HG03378 (cell line): ENCODE data around the gene PAPOLG.
"Not testable (repeated sequence)": the region's sequence is repeated elsewhere in the genome, so short reads cannot be mapped to it uniquely, and the experiment has no call there.

ENCODE experiments used
- ATAC-seq: cut with Tn5 transposase; IDR thresholded peaks from one replicate; pipeline ENCODE4 v1.9.1; 2021; ENCODE audit warnings: mild to moderate bottlenecking, moderate library complexity; ENCODE audit not compliant: unreplicated experiment

The PAPOLG gene

DNA sequence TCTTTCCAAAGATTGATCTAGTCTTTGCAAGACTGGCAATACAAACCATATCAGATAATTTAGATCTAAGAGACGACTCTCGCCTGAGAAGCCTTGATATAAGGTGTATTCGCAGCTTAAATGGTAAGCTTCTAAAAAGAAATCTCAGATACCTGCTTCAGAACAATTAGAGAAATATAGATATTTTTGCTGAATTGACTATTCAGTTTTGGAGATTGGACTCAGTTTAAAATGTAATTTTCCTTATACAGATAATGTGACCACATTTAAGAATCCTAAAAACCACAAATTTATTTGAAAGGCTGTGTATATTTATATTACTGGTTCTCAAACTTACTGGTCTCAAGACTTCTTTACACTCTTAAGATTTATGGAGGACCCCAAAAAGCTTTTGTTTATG, 15.4 kb downstream of the PAPOLG start:
- no peak for ATAC-seq

DNA sequence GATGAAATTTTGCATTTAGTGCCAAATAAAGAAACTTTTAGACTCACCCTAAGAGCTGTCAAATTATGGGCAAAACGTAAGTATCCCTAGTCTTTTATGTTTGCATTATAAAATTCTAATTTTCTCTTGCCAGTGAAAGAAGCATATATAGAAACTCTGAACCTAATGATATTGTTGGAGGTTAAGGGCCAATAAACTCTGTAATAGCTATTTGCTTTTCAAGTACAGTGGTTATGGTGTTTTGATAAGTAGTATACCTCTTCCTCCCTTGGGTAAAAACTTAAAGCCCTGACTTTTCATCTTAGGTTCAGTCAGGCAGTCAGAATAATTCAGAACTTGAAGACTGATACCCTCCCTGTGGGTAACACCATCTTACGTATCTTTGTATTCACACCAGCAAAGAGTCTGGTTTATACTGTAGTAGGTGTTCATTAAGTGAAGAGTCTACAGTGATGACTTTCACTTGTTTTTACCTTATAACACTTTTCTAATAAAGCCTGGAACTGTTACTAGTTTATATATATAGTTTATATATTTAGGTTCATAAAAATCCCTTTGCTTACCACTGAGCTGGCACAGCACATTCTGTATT, 19.1 kb downstream of the PAPOLG start:
- ATAC-seq: no peak

DNA sequence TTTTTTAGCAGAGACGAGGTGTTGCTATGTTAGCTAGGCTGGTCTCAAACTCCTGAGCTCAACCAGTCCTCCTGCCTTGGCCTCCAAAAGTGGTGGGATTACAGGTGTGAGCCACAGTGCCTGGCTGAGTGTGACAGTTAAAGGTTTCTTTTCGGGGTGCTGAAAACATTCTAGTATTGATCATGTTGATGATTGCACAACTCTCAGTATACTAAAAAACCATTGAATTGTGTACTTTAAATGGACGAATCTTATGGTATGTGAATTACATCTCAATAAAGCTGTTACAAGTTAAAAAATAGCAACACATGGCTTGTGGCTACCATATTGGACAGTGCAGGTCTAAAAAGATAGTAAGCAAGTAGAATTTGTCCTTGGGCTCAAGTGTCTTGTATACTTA, 22.3 kb downstream of the PAPOLG start:
- no peak for ATAC-seq

DNA sequence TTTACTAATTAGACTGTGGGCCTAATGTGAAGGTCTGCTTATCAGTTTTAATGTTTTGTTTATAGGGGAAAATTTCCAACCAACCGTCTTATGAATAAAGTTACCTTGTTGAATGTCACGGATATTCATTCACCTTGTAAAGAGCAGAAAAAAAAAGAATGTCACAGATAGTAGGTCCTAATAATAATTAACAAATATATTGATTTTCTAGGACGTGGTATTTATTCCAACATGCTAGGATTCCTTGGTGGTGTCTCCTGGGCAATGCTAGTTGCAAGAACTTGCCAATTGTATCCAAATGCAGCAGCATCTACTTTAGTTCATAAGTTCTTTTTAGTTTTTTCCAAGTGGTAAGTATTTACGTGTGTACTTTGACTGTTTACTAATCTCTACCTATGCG, 23.4 kb downstream of the PAPOLG start:
- no peak for ATAC-seq

DNA sequence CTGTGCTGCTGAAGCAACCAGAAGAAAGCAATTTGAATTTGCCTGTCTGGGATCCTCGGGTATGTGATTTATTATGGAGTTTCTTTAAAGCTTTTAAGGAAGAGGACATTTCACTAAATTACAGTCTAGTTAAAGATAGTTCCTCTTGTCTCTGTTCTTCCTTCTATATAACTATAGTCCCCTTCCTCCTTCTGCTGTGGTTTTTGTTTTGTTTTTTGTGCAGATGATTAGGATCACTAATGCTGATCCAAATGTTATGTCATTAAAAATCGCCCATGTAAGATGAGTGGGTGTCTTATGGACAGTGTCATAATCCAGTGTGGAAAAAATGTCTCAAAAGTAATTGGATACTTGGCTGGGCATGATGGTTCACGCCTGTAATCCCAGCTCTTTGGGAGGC, 24.7 kb downstream of the PAPOLG start:
- no peak for ATAC-seq

DNA sequence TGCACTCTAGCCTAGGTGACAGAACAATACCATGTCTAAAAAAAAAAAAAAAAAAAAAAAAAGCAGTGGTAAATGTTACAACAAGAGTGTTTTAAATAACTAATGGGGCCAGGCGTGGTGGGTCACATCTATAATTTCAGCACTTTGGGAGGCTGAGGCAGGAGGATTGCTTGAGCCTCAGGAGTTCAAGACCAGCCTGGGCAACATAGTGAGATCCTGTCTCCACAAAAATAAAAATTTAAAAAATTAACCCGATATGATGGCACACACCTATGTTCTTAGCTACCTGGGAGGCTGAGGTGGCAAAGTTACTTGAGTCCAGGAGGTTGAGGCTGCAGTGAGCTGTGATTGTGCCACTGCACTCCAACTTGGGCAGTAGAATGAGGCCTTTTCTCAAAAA, 37.1 kb downstream of the PAPOLG start:
- ATAC-seq: no peak

DNA sequence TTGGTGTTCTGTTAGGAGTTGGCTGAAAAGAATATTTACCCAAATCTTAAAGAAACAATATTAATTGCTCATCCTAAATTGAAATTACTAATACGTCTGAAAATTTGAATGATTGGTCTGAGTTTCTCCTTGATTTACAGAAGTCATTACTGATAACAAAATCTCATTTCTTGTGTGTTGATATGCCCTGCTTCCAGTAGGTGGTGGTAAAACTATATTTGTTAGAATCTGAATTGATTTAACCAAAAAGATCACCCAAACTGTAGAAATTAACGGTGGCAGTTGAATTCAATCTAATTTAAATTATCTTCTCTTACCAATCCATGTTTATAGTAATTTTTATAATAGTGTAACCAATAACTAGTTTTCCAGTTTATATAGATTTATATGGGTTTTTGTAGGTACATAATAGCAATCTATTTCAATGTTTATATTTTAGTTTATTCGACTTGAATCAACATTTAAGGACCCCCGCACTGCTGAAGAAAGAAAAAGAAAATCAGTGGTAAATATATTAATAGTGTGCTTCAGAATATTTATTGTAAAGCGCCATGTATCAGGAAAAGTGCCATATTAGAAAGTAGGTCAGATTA, 38.3 kb downstream of the PAPOLG start:
- no peak for ATAC-seq

DNA sequence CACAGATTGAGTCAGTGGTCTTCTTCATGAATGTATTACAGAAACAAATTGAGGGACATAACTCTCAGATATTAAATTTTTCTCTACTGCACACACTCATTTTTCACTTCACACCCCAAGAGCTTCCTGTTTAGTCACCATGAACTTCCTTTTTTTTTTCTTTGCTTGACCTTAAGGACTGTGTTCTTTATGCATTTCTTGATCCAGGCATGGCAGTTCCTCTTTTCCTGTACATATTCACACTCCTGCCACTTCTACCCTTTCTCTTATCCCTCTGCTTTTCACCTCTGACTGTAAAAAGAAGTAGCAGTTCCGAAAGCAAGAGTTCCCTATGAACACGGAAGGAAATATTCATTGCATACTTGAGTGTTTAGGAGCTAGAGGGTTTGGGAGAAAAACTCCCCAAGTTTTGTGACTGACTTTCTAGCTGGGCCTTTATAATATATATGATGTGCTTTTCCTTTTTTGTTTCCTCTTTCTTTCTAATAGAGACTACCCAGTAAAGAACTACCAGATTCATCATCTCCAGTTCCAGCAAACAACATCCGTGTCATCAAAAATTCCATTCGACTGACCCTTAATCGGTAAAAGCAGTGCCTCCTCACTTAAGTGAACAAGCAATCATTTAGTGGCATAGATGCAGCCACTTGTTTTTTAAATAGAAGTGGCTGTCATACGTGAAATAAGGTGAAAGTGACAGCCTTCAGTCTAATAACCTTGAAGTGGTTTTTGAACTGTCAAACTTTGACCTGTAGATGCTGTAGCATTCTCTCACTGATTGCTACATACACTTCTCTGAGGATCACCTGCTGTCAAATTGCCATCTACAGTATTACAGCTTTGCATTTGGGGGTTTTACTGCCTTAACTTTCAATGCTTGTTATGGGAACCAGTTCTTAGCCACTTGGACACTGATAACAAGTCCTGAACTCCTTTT, 40.8 kb downstream of the PAPOLG start:
- ATAC-seq: peak; percentile 74

DNA sequence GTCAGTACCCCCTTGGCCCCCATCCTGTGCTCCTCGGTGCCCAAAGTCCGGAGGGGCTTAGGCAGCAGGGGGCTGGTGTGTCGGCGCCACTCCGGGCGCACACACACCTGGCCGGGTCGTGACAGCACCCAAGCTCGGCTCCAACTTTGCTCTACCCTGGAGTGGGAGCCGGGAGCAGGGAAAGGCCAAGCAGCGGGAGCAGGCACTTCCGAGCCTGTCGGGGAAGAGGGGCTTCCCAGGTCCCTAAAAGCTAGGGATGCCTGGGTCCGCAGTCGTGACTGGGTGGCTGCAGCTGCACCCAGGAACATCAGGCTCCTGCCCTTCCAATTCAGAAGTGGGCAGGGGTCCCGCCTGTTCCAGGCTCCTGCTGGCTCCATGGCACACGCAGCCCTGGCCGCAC, 48.4 kb downstream of the PAPOLG start:
- ATAC-seq: no peak

DNA sequence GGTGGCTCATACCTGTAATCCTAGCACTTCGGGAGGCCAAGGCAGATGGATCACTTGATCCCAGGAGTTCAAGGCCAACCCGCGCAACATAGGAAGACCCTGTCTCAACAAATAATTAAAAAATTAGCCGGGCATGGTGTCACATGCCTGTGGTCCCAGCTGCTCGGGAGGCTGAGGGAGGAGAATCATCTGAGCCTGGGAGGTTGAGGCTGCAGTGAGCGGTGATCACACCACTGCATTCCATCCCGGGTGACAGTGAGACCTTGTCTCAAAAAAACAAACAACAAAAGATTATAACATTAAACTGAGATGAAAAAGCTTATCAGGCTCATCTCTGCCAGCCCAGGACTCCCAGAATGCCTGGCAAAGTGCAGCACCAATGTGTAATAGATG, 50.5 kb downstream of the PAPOLG start:
- no peak for ATAC-seq

DNA sequence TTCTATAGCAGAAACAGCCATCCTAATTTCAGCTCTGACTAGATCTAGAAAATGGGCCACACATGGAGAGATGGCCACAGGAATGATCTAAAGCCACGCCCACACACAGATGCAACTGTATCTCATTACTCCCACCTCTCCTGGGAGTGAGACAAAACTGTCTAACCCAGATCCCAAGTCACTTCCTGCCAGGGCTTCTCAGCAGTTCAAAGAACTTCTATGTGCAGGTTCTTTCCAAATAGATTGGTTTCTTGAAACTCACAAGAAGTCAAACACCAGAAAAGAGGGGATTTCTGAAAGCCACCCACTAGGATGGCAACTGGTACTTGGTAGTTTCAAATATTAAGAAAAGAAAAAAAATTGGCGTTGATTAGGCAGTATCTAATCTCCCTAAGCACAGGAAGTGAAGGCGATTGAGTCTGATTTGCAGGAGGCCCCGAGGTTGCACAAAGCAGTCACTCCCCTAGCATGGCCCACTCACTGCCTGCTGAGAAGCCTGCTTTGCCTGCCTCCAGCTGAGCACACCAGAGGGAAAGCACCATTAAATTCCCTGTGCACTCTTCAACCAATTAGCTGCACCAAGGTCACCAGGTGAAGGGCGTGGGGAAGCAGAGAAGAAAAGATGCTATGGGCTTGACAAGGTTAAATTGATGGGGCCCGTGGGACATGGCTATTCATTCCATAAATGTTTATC, 51.1 kb downstream of the PAPOLG start:
- ATAC-seq: peak; percentile 87

DNA sequence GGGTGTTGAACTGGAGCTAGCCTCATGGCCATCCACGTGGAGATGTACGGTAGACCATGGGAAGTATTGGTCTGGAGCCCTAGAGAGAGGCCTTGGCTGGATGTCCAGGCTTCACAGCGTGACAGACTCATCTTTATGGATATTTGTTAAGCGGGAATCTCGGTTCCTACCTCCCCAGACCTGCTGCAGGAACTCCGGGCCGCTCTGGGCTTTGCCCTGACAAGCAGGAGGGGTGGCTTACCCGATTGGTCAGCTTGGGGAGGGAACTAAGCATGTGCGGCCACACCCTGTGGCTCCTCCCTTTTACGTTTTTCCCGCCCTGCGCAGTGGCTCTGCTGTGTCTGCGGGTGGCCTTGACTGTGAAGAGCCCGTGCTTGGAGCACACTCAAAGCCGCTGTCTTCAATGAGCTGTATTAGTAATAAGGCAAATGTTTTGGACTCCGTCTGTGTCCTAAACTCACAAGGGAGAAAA, 52.3 kb downstream of the PAPOLG start:
- ATAC-seq: no peak

DNA sequence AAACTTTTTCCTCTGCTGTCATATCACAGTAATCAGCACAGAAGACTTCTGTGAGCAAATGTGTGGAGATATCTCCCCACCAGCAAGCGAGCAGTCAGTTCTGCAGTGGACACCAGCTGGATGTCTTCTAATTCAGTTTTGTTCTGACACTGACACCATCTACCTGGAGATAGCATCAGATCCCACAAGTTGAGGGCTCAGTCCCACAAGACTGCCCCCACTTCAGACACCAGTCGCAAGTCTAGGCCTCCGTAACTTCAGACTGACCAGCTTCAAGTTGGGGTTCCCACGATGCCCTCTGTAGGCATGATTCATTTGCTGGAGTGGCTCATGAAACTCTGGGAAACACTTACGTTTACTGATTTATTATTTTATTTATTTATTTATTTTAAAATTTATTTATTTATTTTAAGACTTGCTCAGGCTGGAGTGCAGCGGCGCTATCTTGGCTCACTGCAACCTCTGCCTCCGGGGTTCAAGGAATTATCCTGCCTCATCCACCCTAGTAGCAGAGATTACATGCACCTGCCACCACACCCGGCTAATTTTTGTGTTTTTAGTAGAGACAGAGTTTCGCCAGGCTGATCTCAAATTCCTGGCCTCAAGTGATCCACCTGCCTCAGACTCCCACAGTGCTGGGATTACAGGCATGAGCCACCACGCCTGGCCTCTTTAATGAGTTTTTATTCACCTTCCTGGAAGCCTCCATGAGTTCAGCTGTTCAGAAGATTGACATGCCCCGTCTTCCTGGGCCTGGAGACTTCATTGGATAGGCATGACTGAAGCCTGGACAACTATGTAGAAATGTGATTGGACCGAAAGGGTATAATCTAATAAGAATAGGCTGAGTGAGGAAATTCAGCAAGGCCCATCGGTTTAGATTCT, 55.7 kb downstream of the PAPOLG start:
- no peak for ATAC-seq

DNA sequence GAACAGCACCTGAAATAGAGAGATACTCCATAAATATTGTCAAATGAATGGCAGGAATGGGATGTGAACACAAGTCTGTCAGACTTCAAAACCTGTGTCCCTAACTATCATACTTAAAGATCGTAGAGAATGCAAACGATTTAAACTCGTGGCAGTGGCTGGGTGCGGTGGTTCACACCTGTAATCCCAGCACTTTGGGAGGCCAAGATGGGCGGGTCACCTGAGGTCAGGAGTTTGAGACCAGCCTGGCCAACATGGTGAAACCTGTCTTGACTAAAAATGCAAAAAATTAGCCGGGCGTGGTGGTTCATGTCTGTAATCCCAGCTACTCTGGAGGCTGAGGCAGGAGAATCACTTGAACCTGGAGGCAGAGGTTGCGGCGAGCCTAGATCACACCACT, 61.1 kb downstream of the PAPOLG start:
- not testable (repeated sequence) for ATAC-seq

DNA sequence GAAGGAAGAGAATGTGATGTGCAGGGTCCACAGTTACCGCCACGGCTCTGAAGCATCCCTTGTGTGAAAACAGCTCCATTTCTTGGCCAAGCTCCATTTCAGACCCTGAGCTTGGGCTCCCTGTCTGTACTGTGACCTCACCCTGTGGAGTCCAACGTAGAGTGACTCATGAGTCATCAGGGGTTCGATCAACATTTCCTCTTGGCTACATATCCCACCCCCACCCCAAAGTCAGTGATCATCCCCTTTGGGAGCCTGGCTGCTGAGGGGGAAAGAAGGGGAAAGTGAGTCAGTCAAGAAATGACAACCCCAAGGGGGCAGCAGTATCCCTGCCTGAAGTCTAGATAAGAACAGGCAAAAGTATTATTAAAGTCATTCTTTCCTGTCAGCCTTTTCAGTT, 62.2 kb downstream of the PAPOLG start:
- no peak for ATAC-seq

DNA sequence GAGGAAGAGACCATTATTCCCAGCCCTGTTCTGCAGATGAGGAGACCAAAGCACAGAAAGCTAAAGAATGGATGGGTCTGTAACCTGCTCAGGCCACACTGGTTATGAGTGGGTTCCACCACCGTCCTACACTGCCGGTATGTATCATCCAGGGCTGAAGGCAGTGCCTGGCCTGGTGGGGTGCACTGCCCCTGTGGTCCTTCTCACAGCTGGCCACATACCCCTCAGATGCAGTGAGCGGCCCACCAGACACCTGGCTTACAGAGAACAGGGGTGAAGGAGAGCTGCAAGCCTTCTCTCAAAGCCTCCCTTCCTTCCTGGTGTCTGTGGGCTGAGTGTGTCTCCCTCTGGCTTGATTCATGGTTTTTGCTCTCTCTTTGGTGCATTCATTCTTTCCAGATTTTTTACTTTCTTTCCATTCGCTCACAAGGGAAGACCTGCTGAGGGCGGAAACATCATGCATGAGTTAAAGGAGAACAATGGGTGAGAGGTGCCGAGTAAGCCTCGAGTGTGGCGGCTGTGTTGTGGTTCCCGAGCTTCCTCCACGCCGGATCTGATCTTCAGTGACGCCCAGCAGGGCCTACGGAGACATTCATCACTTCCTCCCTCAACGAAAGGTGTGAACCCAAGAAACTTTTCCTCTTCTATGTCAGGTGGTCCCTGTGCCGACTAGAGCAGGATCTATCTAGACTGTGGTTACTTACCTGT, 63.2 kb downstream of the PAPOLG start:
- ATAC-seq: no peak

DNA sequence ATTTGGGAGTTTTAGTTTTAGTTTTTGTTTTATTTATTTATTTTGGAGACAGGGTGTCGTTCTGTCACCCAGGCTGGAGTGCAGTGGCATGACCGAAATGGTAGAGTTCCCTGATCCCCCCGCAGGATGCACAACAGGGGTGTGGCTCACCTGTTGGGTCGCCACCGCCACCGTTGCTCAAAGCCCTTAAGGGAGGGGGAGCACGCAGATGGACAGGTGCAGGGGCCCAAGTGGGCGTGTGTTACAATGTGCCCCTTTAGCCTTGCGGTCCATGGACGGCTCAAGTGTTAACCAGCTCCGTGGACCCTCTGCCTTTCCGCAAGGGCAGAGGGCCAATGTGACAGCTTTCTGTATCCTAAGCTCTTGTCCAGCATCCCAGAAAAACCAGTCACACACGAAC, 63.9 kb downstream of the PAPOLG start:
- ATAC-seq: no peak

DNA sequence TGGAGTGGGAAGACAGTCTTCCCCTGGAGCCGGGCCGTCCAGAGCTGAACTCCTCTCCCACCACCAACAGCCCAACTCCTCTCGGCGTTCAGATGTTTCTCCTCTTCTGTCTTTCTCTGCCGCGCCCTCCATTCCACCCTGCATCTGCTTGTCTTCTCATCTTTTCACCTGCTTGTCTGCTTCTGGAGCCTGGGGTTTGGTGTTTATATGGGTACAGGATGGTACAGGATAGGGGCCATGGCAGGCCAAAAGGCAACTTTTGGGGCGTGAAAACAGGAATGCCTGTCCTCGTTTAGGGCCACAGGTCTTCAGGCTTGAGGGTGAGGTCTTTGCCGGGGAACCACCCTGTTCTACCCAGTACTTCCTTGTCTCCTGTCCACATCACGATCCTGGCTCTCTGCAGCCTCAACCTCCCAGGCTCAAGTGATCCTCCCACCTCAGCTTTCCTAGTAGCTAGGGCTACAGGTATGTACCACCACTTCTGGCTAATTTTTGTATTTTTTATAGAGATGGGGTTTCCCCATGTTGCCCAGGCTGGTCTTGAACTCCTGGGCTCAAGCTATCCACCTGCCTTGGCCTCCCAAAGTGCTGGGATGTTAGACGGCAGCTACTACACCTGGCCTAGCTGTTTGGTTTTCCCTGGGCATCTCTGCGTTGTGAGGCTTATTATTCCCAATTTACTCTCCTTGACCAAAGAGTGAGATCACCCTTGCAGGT, 64.5 kb downstream of the PAPOLG start:
- ATAC-seq: no peak

DNA sequence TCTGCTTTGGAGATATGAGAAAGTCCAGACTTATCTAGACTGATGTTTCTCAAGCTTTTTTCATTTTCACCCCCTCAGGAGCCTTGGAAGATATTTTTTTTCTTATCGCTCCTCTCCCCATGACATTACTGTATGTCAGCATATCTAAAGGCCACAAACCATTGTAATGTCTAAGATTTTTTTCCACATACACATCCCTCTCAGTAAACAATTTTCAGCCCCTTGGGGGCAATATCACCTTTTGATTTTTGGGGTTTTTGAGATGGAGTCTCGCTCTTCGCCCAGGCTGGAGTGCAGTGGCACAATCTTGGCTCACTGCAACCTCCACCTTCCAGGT, 65.0 kb downstream of the PAPOLG start:
- no peak for ATAC-seq
